Right lobe of liver (tissue), 6 donors: ENCODE data around the gene MID1IP1. TPM values are rescaled to one million over a fixed set of nuclear protein-coding genes. Genes with fewer than 3 reads are reported as not detected.
A peak's percentile ranks its signal among the peaks of the same experiment; 100 is the strongest.

Source experiments
- ATAC-seq, 4 donors: fragments of 200-7000 bp; cut with Tn5 transposase; one replicate each; pipeline ENCODE4 v1.9.1; 2020; ENCODE audit warnings: mild to moderate bottlenecking in 4 of 4, moderate library complexity in 4 of 4
- DNase-seq, 3 donors: peaks; one replicate each; pipeline ENCODE4 v3.0.0-alpha.2; 2020
- H3K27ac ChIP-seq, 3 donors: fragments of 200-600 bp; one replicate each; pipeline ENCODE4 v1.8.0; 2022
- H3K27me3 ChIP-seq, 2 donors: fragments of 200-600 bp; one replicate each; pipeline ENCODE4 v1.8.0; 2022
- H3K36me3 ChIP-seq, 4 donors: fragments of 200-600 bp; sonication (generic) in 1 of 4; one replicate each; pipeline versions ENCODE4 v1.5.1 to v1.8.0; 2017 to 2022; ENCODE audit warnings: control low read depth in 1 of 4
- H3K4me1 ChIP-seq, 4 donors: fragments of 200-600 bp; sonication (generic) in 1 of 4; one replicate each; pipeline versions ENCODE4 v1.5.1 to v1.8.0; 2017 to 2022; ENCODE audit warnings: control low read depth in 1 of 4
- H3K4me3 ChIP-seq, 3 donors: fragments of 200-600 bp; one replicate each; pipeline ENCODE4 v1.8.0; 2022
- H3K9me3 ChIP-seq, 4 donors: fragments of 200-600 bp; sonication (generic) in 1 of 4; one replicate each; pipeline versions ENCODE4 v1.5.1 to v1.8.0; 2017 to 2022; ENCODE audit warnings: control low read depth in 1 of 4
- POLR2A ChIP-seq: fragments of 450-650 bp; IDR thresholded peaks from one replicate; pipeline ENCODE4 v1.6.1; 2017; ENCODE audit warnings: antibody characterized with exemption, mild to moderate bottlenecking
- WGBS: methylation state at CpG from one replicate; pipeline ENCODE4 v1.1.6; 2018; ENCODE audit warnings: low coverage, low lambda C conversion rate; ENCODE audit not compliant: insufficient coverage; ENCODE audit errors: missing lambda C conversion rate; 5-methylcytosine and 5-hydroxymethylcytosine counted together
- intact Hi-C, 2 donors: fragments of 100-400 bp; cut with DNase I; formaldehyde crosslinking; loops; one replicate each; pipeline versions ENCODE4 v1.11.2 to v1.14.1; 2022
- total RNA-seq, 6 experiments: library from RNA; depleted of rRNA in 2 of 6; stranded (reverse); fragments of >200 nt in 2 of 6; fragmentation: NEBNext Ultra II Directional in 3 of 6; extraction: Animal tissue kit (Norgen Biotek cat#: 25700) in 3 of 6; gene quantifications; one replicate each; pipeline versions ENCODE4 v1.1.0 to v1.2.4, GENCODE V29; 2016 to 2023
- TF ChIP-seq, protein P1 (sequence below), 4 donors: fragments of 200-600 bp in 3 of 4; fragments of 450-650 bp in 1 of 4; IDR thresholded peaks; one replicate each; pipeline versions ENCODE4 v1.5.1 to v1.8.0; 2016 to 2022; ENCODE audit warnings: antibody characterized with exemption in 4 of 4, mild to moderate bottlenecking in 2 of 4
- donor health status: DM: no; HTN: yes; CAD: no.
- donor health status: DM: no; HTN: no; CAD: no.
- donor health status: DM: no; HTN: no; CAD: no.
- donor health status: DM: no; HTN: yes; CAD: no.
- donor health status: DM: no; HTN: yes; CAD: no.

The MID1IP1 gene
- total RNA-seq, 6 experiments from 2014 or later = 18.4 to 59.8 (median 41.2) TPM

GRCh38 chrX:38847206-38847902, 46.1 kb downstream of the MID1IP1 start:
- H3K9me3 ChIP-seq = no peaks in the 10 kb centered on the region
- H3K27me3 ChIP-seq = no peaks in the 10 kb centered on the region
- TF ChIP-seq, protein P1, sequence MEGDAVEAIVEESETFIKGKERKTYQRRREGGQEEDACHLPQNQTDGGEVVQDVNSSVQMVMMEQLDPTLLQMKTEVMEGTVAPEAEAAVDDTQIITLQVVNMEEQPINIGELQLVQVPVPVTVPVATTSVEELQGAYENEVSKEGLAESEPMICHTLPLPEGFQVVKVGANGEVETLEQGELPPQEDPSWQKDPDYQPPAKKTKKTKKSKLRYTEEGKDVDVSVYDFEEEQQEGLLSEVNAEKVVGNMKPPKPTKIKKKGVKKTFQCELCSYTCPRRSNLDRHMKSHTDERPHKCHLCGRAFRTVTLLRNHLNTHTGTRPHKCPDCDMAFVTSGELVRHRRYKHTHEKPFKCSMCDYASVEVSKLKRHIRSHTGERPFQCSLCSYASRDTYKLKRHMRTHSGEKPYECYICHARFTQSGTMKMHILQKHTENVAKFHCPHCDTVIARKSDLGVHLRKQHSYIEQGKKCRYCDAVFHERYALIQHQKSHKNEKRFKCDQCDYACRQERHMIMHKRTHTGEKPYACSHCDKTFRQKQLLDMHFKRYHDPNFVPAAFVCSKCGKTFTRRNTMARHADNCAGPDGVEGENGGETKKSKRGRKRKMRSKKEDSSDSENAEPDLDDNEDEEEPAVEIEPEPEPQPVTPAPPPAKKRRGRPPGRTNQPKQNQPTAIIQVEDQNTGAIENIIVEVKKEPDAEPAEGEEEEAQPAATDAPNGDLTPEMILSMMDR (IDR thresholded peaks at IDR 0.05) = no peak
- TF ChIP-seq POLR2A = no peak
- DNase-seq (no peak), ATAC-seq (peak; percentile 74 to 84 (median 78))
- H3K4me3 ChIP-seq = no peak overlapping the region
- peak overlapping the region in 1 of 3 donors; percentile 33 for H3K27ac ChIP-seq
- H3K36me3 ChIP-seq = no peaks in the 10 kb centered on the region
- 38% methylated on average over 5 of the region's 5 CpGs for WGBS
- intact Hi-C loops = no loop called here
- peaks cover 0 to 13% (median 0%) of the 10 kb centered on the region in 4 donors for H3K4me1 ChIP-seq

DNA sequence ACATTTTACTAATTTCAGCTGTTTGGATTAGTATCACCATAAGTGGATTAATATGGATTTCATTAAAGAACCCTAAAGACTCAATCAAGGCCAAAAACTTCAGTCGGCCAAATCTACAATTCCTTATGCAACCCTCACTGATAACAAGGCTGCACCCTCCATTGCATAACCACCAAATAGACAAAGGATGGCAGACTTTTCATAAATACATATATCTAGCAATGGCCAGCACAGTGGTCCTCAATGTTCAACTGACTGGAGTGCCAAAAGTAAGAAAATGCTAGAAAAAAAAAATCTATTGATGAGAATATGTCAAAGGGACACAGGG, 46.6 kb downstream of the MID1IP1 start:
- WGBS = 23% methylated on average over 1 of the region's 1 CpG
- TF ChIP-seq POLR2A = no peak
- TF ChIP-seq, protein P1 (IDR thresholded peaks at IDR 0.05) = no peak
- DNase-seq (no peak), ATAC-seq (peak in 3 of 4 donors; percentile 53 to 72 (median 71))
- Histone ChIP-seq H3K27ac (peak overlapping the region in 1 of 3 donors; percentile 33), H3K27me3 (no peaks in the 10 kb centered on the region), H3K4me3 (no peak overlapping the region), H3K9me3 (no peaks in the 10 kb centered on the region), H3K36me3 (no peaks in the 10 kb centered on the region), H3K4me1 (peaks cover 0 to 13% (median 0%) of the 10 kb centered on the region in 4 donors)
- intact Hi-C loops = no loop called here

GRCh38 chrX:38848671-38849455, 47.6 kb downstream of the MID1IP1 start:
- H3K27ac ChIP-seq = no peak overlapping the region
- H3K4me1 ChIP-seq = peaks cover 0 to 13% (median 0%) of the 10 kb centered on the region in 4 donors
- H3K9me3 ChIP-seq = no peaks in the 10 kb centered on the region
- no peaks in the 10 kb centered on the region for H3K27me3 ChIP-seq
- WGBS = 54% methylated on average over 6 of the region's 7 CpGs
- no peaks in the 10 kb centered on the region for H3K36me3 ChIP-seq
- no peak for TF ChIP-seq POLR2A
- TF ChIP-seq, protein P1 (IDR thresholded peaks at IDR 0.05) = no peak
- DNase-seq (no peak), ATAC-seq (no peak)
- intact Hi-C loops = no loop called here
- no peak overlapping the region for H3K4me3 ChIP-seq

DNA sequence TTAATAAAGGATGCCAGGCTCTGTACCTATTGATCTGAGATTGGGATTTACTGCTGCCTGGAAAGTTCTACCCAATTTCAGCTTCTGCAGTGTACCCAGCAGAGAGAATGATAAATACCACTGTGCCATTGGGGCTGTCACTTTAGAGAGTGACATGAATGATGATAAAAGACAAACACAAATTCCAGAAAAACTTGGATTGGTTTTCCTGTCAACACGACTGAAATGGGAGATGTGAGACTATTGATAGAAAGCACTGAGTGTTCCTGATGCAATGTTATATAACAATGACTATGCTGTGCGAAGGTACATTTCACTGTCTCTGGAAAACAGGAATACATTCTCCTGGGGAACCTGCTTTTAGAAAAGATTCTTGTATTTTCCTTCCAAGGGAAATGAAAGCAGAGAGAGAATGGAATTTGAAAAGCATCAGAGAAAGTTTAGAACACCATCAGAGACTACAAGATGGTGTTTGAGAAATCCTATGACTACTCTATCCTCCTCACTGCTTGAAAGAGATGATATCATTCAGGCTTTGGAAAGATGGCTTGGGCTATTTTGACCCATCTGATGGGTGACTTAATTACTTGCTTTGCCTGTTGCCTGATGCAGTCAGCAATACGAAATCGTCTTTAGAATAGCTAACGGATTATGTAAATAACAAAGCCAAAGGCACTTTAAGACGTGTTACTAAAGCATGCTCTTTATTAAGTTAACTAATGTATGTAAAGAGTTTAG, 49.7 kb downstream of the MID1IP1 start:
- no peaks in the 10 kb centered on the region for H3K27me3 ChIP-seq
- H3K4me1 ChIP-seq = peaks cover 0 to 13% (median 0%) of the 10 kb centered on the region in 4 donors
- no peaks in the 10 kb centered on the region for H3K36me3 ChIP-seq
- no peak for DNase-seq
- H3K4me3 ChIP-seq = no peak overlapping the region
- TF ChIP-seq, protein P1 (IDR thresholded peaks at IDR 0.05) = no peak
- TF ChIP-seq POLR2A = no peak
- H3K27ac ChIP-seq = no peak overlapping the region
- 69% methylated on average over 6 of the region's 6 CpGs for WGBS
- intact Hi-C loops = no loop called here
- H3K9me3 ChIP-seq = no peaks in the 10 kb centered on the region
- peak in 1 of 4 donors; percentile 32 for ATAC-seq
